GM12864 (cell line): ENCODE measurements around the gene TSC22D1.
"Not testable (repeated sequence)": the region's sequence is repeated elsewhere in the genome, so short reads cannot be mapped to it uniquely, and the experiment has no call there.

Experiments used
- DNase-seq: peaks from one replicate; pipeline ENCODE4 v3.0.0-alpha.2; 2011; ENCODE audit warnings: low read depth
- H3K4me3 ChIP-seq: 2 replicates; pipeline ENCODE4 v1.5.1; 2011; ENCODE audit warnings: mild to moderate bottlenecking, low read depth, low read length, control low read depth
- CTCF ChIP-seq: IDR thresholded peaks from 2 replicates; pipeline ENCODE4 v1.5.1; 2011; ENCODE audit warnings: low read depth, mild to moderate bottlenecking, moderate library complexity, low read length, control low read depth, inconsistent platforms; ENCODE audit errors: missing control alignments

TSC22D1 gene

DNA sequence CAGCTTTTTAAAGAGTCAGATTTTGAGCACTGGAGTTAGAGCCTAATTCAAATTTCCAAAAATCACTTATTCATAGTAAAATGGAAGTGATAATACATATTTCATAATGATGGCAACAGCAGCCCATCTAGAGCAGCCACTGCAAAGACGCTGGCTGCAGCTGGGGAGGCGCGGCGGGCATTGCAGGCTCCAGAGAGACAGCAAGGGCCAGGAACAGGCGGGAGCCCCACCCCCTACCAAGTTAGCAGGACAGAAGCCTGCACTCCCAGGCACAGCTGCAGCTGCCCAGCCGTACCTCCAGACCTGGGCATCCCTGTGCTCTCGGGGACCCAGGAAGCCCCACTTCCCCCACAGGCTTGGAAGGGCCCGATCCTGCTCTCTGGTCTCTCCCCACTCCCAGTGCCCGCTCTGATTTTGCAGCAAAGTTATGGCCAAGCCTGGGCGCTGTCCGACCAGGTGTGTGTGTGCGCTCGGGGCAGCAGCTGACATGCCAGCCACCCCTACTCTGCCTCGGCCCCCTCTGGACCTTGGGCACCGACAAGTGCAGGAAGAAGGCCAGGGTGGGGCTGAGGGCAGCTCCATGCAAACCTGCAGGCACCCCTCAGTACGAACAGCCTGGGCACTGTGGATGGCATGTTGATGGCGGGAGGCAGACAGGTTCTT, 117.7 kb downstream of the TSC22D1 start:
- TF ChIP-seq CTCF = no peak
- DNase-seq = no peak
- H3K4me3 ChIP-seq = no peak overlapping the region

DNA sequence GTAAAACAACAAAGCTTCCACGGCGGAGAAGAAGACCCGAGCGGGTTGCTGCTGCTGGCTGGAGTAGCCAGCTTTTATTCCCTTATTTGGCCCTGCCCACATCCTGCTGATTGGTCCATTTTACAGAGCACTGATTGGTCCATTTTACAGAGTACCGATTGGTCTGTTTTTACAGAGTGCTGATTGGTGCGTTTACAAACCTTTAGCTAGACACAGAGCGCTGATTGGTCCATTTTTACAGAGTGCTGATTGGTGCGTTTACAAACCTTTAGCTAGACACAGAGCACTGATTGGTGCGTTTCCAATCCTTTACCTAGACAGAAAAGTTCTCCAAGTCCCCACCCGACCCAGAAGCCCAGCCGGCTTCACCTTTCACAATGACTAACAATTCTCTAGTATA, 119.9 kb downstream of the TSC22D1 start:
- DNase-seq = not testable (repeated sequence)

DNA sequence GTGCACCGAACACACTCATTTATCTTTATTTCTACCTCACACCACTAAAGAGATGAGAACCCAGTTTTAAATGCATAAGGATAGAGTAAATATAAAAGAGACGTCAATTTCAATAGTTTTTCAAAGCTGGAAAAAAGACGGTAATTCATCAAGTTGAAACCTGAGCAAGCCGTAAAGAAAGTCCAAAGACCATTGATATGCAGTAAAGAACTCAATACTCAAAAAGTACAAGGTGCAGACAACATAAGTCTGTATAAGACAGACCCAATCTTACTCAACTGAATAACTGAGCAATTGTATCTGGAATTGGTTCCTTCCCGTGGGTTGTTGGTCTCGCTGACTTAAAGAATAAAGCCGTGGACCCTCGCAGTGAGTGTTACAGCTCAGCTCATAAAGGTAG, 120.4 kb downstream of the TSC22D1 start:
- no peak for TF ChIP-seq CTCF
- no peak overlapping the region for H3K4me3 ChIP-seq
- DNase-seq = no peak

More for the DNA sequence above, 119.9 kb downstream of the TSC22D1 start:
- not testable (repeated sequence) for H3K4me3 ChIP-seq

- no peak for TF ChIP-seq CTCF
Measured at GRCh38 chr13:44453881-44454280, 122.2 kb downstream of the TSC22D1 start.

DNA sequence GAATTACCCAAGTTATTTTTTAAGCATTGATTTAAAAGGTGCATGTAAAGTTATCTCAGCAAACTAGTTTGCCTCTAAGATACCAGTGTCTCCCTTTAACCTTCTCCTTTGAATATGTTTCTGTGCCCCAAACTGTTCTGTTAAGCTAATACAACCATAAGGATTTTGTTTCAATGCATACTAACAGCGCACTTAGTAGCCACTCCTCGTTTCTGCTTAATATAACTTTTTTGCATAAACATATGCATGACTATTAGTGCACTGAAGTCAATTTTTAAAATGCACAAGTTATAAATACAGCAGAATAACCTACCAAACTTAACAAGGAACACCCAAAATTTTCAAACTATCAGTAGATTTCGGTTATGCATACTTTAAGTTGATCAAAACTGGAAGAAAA, 123.1 kb downstream of the TSC22D1 start:
- DNase-seq = no peak
- no peak for TF ChIP-seq CTCF
- no peak overlapping the region for H3K4me3 ChIP-seq

More at GRCh38 chr13:44453881-44454280, 122.2 kb downstream of the TSC22D1 start:
- no peak for DNase-seq
- no peak overlapping the region for H3K4me3 ChIP-seq

DNA sequence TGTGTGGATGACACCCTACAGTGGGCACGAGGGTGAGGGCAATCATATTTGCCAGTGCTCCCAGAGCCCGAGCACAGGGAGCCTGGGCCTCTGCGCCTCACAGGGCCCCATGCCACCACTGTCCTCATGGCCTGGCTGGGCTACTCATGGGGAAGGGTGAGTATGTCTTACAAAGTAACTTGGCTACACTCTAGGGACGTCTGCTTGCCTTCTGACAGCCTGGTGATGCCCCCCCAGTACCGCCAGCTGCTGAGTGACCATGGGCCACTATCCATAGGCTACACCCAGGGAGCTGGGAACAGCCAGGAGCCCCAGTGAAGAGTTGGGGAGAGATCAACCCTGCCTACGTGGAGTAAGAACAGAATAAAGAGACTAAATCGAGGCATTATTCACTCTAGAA, 123.7 kb downstream of the TSC22D1 start:
- no peak for TF ChIP-seq CTCF

GRCh38 chr13:44451651-44452050, 124.5 kb downstream of the TSC22D1 start:
- no peak for TF ChIP-seq CTCF
- no peak for DNase-seq
- no peak overlapping the region for H3K4me3 ChIP-seq

More for the DNA sequence above, 123.7 kb downstream of the TSC22D1 start:
- DNase-seq = no peak
- no peak overlapping the region for H3K4me3 ChIP-seq
